Urothelium cell line (cell line): ENCODE results near the gene GCDH.

ENCODE experiments used
- DNase-seq: peaks from one replicate; pipeline ENCODE4 v3.0.0; 2011; ENCODE audit warnings: low spot score, mixed read lengths
- FAIRE-seq: peaks from 2 replicates; lab custom pipeline; 2011; peaks lifted over from hg19 to GRCh38; lab: Jason Lieb, UNC

The GCDH gene

DNA sequence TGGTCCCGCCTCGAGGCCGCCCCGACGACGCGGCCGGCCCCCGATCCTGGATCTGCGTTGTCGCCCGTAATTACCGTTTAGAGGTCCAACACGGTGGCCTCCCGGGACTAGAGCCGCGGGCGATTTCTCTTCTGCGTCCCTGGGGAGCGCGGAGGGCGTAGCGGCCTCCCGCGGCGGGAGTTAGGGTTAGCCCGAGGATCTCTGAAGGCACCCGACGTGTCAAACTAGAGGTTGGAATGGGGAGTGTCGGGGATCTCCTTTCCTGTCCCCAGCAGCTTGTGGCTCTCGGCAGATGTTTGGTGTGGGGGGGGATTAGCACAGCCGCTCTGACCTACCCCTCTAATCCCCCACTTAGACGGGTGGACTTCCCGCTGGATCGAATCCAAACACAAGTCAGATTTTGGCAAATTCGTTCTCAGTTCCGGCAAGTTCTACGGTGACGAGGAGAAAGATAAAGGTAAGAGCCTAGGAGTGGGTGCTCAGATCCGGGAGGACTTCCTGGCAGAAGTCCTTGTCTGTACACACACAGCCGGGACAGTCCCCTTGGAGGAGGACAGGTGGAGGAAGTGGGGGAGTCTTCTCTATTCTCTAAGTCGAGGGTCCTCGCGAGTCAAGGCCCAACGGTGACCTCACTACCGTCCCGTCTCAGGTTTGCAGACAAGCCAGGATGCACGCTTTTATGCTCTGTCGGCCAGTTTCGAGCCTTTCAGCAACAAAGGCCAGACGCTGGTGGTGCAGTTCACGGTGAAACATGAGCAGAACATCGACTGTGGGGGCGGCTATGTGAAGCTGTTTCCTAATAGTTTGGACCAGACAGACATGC, 48.0 kb downstream of the GCDH start:
- FAIRE-seq = no peak
- peak; percentile 21 for DNase-seq

DNA sequence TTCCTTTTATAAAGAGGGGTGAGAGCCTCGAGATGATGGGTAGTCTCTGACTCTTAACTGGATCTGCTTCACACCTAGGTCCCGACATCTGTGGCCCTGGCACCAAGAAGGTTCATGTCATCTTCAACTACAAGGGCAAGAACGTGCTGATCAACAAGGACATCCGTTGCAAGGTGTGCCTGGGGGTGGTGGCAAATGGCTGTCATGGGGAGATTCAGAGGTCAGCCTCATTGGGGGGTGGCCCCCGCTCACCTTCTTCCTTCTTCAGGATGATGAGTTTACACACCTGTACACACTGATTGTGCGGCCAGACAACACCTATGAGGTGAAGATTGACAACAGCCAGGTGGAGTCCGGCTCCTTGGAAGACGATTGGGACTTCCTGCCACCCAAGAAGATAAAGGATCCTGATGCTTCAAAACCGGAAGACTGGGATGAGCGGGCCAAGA, 49.0 kb downstream of the GCDH start:
- no peak for DNase-seq
- no peak for FAIRE-seq

DNA sequence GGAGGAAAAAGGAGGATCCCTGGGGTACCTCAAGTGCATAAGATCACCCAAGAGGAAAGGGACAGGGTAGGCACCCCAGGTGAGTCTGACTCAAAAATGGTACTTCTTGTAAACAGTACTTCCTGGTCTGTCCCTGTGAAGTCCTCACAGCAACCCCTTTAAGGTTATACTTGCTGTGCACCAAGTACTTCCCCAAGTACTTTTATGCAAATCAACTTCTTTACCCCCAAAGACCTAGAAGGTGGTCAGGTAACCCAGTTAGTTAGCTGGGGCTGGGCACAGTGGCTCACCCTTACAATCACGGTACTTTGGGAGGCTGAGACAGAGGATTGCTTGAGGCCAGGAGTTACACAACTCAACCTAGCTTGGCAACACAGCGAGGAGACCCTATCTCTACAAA, 49.9 kb downstream of the GCDH start:
- FAIRE-seq (no peak), DNase-seq (no peak)

DNA sequence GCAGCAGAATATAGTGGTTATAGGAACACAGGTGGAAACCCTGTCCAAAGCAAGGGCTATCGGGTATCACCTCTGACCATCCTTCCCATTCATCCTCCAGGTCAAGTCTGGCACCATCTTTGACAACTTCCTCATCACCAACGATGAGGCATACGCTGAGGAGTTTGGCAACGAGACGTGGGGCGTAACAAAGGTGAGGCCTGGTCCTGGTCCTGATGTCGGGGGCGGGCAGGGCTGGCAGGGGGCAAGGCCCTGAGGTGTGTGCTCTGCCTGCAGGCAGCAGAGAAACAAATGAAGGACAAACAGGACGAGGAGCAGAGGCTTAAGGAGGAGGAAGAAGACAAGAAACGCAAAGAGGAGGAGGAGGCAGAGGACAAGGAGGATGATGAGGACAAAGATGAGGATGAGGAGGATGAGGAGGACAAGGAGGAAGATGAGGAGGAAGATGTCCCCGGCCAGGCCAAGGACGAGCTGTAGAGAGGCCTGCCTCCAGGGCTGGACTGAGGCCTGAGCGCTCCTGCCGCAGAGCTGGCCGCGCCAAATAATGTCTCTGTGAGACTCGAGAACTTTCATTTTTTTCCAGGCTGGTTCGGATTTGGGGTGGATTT, 52.6 kb downstream of the GCDH start:
- FAIRE-seq (no peak), DNase-seq (no peak)

DNA sequence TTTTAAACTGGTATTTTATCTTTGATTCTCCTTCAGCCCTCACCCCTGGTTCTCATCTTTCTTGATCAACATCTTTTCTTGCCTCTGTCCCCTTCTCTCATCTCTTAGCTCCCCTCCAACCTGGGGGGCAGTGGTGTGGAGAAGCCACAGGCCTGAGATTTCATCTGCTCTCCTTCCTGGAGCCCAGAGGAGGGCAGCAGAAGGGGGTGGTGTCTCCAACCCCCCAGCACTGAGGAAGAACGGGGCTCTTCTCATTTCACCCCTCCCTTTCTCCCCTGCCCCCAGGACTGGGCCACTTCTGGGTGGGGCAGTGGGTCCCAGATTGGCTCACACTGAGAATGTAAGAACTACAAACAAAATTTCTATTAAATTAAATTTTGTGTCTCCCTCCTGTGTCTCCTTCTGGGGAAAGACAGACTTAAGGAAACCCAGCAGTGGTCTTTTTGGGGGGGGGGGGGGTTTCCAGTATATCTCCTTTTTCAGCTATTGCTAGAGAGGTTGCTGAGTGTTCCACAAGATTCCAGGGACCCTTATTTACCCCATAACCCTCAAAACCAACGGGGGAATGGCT, 53.2 kb downstream of the GCDH start:
- FAIRE-seq (no peak), DNase-seq (no peak)

DNA sequence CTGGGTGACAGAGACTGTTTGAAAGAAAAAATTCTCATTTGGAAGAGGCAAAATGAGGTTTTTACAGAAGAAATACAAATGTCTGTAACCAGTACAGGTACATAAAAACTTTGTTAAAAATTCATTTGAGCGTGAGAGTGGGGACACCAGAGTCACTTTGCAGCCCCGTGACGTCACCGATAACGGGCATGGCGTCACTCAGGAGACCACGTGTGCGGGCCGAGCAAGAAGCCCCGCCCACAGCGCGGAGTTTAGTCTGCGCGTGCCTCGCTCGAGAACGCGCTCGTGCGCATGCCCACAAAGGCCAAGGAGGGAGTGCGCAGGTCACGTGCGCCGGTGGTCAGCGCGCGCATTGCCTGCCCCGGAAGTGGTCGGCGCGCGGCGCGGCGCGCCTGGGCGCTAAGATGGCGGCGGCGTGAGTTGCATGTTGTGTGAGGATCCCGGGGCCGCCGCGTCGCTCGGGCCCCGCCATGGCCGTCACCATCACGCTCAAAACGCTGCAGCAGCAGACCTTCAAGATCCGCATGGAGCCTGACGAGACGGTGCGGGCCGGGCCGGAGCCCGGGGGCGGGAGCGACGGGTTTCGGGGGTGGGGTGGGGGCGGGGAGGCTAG, 54.6 kb downstream of the GCDH start, which contains the start of gene RAD23A:
Gene RAD23A (plus strand): TSS at position 384 of the 613 bp plus-strand sequence. CDS start 87 bp downstream, at position 471.
- DNase-seq = peak; percentile 91
- peak; percentile 63 for FAIRE-seq

DNA sequence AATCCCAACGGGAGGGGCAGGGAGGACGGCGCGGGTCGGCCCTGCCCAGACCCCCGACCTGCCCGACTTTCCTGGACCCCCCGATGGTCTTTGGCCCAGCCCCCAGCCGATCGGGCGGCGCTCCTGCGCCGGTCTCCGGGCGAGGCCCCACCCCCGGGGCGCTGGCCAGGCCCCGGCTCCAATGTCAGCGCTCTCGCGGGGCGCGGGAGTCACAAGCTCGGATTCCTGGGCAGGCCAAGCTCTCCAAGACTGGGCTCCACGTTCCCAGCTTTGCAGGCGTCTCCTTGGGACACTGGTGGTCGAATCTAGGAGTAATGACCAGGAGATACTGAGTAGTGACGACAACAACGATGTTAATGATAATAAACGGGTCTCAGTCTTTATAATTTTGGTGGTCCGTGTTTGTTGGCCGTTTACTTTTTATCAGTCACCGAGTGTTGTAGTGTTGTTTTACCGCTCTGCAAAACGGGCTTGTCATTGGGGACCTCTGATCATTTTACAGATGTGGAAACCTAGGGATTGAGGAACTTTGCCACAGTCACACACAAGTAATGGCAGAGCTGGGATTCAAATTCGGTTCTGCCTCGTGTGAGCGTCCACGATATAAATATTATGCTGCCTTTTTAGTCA, 55.2 kb downstream of the GCDH start:
- DNase-seq (peak; percentile 57), FAIRE-seq (no peak)

DNA sequence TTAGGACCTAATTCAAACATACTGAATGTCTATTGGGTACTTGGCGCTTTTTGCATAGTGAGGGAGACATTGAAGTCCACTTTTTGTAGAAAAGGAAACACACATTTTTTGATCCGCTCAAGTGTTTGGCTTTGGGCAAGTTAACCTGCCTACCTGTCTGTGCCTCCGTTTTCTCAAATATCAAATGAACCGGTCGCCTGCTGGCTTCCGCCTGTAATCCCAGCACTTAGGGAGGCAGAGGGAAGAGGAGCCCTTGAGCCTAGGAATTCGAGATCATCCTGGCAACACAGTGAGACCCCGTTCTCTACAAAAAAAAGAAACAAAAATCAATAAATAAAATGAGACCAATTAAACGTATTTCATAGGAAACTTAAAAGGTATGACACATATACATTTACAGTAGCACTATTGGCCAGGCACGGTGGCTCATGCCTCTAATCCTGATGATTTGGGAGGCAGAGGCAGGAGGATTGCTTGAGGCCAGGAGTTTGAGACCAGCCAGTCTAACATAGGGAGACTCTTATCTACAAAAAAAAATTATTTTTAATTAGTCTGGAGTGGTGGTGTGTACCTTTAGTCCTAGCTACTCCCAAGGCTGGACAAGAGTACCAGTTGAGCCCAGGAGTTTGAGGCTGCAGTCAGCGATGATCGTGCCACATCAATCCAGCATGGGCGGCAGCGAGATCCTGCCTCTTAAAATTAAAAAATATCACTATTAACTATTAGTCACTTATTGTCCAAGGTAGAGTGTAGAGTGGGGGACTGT, 56.0 kb downstream of the GCDH start:
- DNase-seq (no peak), FAIRE-seq (no peak)

DNA sequence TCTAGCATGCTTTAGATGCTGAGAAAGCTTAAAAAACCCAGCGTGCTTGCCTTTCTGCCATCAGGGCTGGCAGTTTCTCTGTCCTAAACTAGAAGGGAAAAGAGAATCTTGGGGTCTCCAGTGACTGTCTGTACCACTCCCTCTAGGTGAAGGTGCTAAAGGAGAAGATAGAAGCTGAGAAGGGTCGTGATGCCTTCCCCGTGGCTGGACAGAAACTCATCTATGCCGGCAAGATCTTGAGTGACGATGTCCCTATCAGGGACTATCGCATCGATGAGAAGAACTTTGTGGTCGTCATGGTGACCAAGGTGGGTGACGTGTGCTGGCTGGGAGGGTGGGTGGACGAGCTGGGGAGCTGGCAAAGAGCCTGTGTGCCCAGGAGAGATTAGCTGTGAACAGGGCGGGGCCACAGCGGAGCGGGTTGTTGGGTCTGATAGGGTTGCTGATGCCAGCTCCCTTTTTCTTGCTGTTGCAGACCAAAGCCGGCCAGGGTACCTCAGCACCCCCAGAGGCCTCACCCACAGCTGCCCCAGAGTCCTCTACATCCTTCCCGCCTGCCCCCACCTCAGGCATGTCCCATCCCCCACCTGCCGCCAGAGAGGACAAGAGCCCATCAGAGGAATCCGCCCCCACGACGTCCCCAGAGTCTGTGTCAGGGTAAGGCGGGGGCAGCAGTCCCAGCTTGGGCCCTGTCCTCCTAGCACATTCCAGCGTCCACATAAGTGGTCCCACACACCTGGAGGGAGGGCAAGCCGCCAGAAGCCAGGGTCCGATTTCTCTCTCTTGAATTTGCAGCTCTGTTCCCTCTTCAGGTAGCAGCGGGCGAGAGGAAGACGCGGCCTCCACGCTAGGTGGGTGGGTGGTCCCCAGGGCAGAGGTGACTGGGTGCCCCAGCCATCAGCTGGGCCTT, 57.0 kb downstream of the GCDH start:
- DNase-seq (no peak), FAIRE-seq (no peak)

DNA sequence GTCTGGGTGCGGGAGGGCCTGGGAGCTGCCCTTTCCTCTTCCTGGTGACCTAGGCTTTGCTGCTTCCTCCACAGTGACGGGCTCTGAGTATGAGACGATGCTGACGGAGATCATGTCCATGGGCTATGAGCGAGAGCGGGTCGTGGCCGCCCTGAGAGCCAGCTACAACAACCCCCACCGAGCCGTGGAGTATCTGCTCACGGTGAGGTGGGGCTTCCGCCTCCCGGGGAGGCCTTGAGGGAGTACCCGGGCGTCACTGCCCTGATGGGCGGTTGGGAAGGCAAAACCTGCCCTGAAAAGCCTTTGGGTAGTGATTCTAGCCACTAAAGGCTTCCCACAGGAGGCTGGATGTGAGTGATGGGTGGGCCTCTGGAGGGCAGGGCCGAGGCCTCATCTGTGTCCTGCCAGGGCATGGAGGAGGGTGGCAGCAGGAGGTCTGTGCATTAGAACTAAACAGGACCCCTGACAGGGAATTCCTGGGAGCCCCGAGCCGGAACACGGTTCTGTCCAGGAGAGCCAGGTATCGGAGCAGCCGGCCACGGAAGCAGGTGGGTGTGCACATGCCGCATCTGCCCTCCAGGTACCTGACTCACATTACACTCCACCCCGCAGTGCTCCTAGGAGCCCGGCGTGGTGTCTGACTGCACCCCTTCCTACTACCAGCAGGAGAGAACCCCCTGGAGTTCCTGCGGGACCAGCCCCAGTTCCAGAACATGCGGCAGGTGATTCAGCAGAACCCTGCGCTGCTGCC, 57.8 kb downstream of the GCDH start:
- FAIRE-seq (no peak), DNase-seq (no peak)
